PFSK-1 (cell line): ENCODE data around the gene E4F1.
A peak's percentile ranks its signal among the peaks of the same experiment; 100 is the strongest.

ENCODE experiments used
- POLR2AphosphoS5 ChIP-seq: IDR thresholded peaks from 2 replicates; pipeline ENCODE4 v1.6.1; 2012; ENCODE audit warnings: low read depth, mild to moderate bottlenecking, control low read depth, low read length, moderate library complexity
- SIN3A ChIP-seq: IDR thresholded peaks from 2 replicates; pipeline ENCODE4 v1.6.1; 2012; ENCODE audit warnings: mild to moderate bottlenecking, low read length, moderate library complexity, borderline replicate concordance; ENCODE audit not compliant: insufficient read depth
- TF ChIP-seq, protein P1 (sequence below), 2 experiments: IDR thresholded peaks; 2 replicates each; pipeline versions ENCODE4 v1.6.1 to v1.8.0; 2011 to 2012; ENCODE audit warnings: low read depth in 2 of 2, low read length in 2 of 2, control low read depth in 1 of 2, inconsistent platforms in 1 of 2, mild to moderate bottlenecking in 1 of 2, moderate library complexity in 1 of 2; ENCODE audit not compliant: insufficient read depth in 1 of 2

DNA sequence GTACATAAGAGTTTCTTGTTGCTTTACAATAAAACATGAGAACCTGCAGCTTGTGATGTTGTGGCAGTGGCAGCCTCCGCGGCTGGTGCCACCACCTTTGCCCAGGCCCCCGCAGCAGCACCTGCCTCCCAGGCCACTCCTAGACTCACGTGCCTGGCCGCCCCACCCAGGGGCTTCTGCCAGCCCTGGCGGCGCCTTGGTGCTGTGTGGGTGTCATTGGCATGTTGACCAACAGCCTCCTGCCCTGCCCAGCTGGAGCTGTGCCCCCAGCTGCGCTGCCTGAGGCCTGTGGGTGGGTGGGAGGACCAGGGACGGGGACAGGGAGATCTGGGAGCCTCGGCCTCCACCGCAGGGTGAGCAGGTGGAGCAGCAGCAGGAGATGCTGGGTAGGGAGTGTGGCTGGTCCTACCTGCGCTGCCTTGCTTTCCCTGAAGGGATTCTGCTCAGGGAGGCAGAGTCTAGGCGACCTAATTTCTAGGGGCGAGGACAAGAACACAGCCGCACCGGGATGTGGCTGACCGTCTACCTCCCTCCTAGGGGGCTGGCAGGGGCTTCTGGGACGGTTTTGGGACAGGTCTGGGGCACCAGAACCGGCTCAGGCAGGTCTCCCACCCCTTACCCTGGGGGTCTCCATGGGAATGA, 12.4 kb downstream of the E4F1 start:
- TF ChIP-seq POLR2AphosphoS5, result peak; percentile 55
- TF ChIP-seq, protein P1, sequence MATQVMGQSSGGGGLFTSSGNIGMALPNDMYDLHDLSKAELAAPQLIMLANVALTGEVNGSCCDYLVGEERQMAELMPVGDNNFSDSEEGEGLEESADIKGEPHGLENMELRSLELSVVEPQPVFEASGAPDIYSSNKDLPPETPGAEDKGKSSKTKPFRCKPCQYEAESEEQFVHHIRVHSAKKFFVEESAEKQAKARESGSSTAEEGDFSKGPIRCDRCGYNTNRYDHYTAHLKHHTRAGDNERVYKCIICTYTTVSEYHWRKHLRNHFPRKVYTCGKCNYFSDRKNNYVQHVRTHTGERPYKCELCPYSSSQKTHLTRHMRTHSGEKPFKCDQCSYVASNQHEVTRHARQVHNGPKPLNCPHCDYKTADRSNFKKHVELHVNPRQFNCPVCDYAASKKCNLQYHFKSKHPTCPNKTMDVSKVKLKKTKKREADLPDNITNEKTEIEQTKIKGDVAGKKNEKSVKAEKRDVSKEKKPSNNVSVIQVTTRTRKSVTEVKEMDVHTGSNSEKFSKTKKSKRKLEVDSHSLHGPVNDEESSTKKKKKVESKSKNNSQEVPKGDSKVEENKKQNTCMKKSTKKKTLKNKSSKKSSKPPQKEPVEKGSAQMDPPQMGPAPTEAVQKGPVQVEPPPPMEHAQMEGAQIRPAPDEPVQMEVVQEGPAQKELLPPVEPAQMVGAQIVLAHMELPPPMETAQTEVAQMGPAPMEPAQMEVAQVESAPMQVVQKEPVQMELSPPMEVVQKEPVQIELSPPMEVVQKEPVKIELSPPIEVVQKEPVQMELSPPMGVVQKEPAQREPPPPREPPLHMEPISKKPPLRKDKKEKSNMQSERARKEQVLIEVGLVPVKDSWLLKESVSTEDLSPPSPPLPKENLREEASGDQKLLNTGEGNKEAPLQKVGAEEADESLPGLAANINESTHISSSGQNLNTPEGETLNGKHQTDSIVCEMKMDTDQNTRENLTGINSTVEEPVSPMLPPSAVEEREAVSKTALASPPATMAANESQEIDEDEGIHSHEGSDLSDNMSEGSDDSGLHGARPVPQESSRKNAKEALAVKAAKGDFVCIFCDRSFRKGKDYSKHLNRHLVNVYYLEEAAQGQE (IDR thresholded peaks at IDR 0.05; ENCODE audit: insufficient read depth in 1 of 2, low read depth in 2 of 2, low read length in 2 of 2), result no peak
- TF ChIP-seq SIN3A, result no peak
